ENCODE measurements around the gene GALNT2. TPM values are rescaled to one million over a fixed set of nuclear protein-coding genes. Genes with fewer than 3 reads are reported as not detected.

GALNT2 gene
- total and polyA plus RNA-seq, 9 of the 15 experiments (the other 6 are each of a cell fraction or from before 2014, with no cell fraction given), result 1.6 to 106 (median 51.9) TPM

- TF ChIP-seq ZBTB9 (CRISPR knock-in tag; IDR thresholded peaks at IDR 0.05) (0 out of 2 replicates have a peak, but pooled peaks have one; percentile 44), HEY1 (CRISPR knock-in tag; IDR thresholded peaks at IDR 0.05; ENCODE audit: borderline replicate concordance) (0 out of 2 replicates have a peak, but pooled peaks have one; percentile 30), DEAF1 (CRISPR knock-in tag; IDR thresholded peaks at IDR 0.05) (peak; percentile 8; the same call in 1 of the 2 replicates), ZNF589 (CRISPR knock-in tag; IDR thresholded peaks at IDR 0.05; ENCODE audit: low read depth) (0 out of 2 replicates have a peak, but pooled peaks have one; percentile 29), NFRKB (IDR thresholded peaks at IDR 0.05; ENCODE audit: low read depth) (no peak), GABPA (tag; conservative IDR thresholded peaks at IDR 0.05; ENCODE audit: low read depth) (peak; percentile 79), JUN (IDR thresholded peaks at IDR 0.05; ENCODE audit: borderline replicate concordance, low read depth, low read length) (no peak), JUN (CRISPR knock-in tag; IDR thresholded peaks at IDR 0.05; ENCODE audit: borderline replicate concordance) (no peak), CXXC5 (CRISPR knock-in tag; IDR thresholded peaks at IDR 0.05) (0 out of 2 replicates have a peak, but pooled peaks have one; percentile 8), ETV5 (CRISPR knock-in tag; IDR thresholded peaks at IDR 0.05; ENCODE audit: low read depth) (peak; percentile 36; the same call in 1 of the 2 replicates), NEUROD1 (IDR thresholded peaks at IDR 0.05; ENCODE audit: borderline replicate concordance, low read depth, low read length, partially characterized antibody) (no peak), TCF3 (CRISPR knock-in tag; IDR thresholded peaks at IDR 0.05) (0 out of 2 replicates have a peak, but pooled peaks have one; percentile 7), STAG1 (CRISPR knock-in tag; IDR thresholded peaks at IDR 0.05; ENCODE audit: borderline replicate concordance) (no peak)
Measured at GRCh38 chr1:230270559-230271281, 203.7 kb downstream of the GALNT2 start (continued).

All from K562 (cell line).